ENCODE measurements around the gene GPD1L.
"Not testable (repeated sequence)": the region's sequence is repeated elsewhere in the genome, so short reads cannot be mapped to it uniquely, and the experiment has no call there.

Gene GPD1L

DNA sequence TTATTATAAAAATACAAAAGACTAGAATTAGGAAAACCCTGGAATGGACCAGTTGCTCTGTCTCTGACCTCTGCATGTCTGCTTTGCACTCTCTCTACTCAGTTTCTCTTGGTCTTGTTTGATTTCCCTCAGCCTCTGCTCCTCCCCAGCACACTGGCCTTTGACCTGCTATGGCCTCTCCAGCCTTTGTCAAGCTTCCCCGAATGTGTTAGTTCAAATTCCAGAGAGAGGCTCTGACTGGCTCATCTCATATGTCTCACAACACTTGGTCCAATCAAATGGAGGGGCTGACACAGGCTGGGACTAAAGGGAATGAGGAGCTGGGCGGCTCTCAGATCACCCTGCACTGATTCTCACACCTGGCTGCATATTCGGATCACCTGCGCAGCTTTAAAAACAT is 79.7 kb downstream of the GPD1L start:
- no peak for DNase-seq

DNA sequence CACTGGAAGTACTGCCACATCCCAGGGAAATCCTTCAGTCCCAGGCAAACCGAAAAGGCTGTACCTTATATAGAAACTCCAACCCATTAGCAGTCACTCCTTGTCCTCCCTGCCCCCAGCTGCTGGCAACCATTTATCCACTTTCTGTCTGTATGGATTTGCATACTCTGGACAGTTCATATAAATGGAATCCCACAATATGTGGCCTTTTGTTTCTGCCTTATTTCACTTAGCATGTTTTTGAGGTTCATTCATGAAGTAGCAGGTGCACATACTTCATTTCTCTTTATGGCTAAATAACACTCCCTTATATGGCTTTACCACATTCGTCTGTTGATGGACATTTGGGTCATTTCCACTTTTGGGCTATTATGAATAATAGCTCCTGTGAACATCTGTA is 80.5 kb downstream of the GPD1L start:
- DNase-seq: peak; percentile 6

DNA sequence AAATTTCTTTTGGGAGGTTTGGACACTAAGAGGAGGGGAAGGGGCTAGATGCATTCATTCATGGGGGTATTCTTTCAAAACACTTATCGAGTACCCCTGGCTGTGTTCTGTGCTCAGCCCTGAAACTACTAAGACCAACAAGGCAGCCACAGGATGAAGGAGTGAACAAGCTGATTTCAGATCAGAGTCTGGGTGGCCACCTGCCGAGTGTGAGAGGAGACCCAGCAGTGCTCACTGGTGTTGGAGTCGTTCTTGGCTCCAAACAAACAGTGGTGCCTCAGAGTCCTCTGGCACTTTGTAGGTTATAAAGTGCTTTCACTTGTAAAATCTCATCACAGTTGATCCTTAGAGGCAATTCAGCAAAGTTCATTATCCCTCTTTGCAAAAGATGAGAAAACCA is 83.3 kb downstream of the GPD1L start:
- DNase-seq: no peak

DNA sequence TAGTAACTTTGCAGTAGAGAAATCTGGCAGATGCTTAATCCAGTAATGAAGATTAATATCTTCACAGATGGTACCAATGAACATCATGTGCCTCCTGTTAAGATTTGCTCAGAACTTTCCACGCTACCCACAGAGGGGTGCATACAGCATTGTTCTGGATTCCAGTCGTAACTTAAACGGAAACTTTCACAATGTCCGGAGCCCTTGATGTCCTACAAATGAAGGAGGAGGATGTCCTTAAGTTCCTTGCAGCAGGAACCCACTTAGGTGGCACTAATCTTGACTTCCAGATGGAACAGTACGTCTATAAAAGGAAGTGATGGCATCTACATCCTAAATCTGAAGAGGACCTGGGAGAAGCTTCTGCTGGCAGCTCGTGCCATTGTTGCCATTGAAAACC is 84.1 kb downstream of the GPD1L start:
- not testable (repeated sequence) for DNase-seq

DNA sequence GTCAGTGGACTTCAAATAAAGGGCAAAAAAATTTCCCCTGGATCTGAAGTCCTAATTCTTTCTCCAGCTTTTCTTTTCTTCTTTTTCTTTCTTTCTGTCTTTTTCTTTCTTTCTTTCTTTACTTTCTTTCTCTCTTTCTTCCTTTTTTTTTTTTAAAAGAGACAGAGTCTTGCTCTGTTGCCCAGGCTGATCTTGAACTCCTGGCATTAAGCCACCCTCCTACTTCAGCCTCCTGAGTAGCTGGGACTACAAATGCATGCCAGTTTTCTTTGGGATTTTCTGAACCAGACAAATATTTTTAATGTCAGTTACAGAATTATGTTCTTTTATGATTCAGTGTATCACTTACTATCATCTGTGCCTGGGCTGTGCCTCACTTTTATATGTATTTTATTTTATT is 86.7 kb downstream of the GPD1L start:
- DNase-seq: no peak

DNA sequence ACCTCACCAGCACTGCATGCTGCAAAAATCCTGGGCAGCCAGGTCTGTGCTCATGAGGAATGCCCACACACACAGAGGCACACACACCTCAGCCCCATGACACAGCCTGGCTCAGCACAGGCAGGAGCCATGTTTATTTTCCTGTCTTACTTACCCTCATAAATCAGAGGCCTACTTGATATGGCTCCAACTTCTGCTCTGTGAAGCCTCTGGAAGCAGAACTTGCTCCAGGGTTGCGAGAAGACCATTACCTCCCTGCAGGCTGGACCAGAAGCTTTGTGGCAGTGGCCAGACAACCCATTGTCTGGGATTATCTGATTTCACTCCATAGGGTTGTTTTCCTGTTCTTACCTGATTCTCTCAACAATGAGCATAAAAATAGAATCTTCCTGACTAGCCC is 88.2 kb downstream of the GPD1L start:
- no peak for DNase-seq

DNA sequence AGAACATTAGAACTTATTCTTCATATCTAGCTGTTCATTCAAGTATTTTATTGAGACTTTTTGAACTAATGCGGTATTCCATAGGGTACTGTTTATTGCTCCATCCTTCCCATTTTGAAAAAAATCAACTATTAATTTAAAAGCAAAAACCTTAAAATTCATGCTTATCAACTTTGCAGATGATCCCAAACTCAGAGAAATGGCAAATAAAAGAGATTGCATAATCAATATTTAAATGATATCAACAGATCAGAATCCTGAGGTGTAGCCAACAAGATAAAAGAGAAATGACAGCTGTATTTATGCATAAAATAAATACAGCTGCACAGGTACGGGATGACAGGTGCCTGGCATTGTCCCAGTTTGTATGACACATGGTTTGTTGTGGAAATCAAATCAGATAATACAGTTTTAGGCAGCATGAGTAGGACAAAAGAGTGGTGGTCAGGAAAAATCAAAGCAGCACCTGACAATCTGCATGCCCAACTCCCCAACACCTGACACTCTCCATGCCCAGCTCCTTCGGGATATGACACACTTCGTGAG is 89.6 kb downstream of the GPD1L start:
- DNase-seq: no peak

DNA sequence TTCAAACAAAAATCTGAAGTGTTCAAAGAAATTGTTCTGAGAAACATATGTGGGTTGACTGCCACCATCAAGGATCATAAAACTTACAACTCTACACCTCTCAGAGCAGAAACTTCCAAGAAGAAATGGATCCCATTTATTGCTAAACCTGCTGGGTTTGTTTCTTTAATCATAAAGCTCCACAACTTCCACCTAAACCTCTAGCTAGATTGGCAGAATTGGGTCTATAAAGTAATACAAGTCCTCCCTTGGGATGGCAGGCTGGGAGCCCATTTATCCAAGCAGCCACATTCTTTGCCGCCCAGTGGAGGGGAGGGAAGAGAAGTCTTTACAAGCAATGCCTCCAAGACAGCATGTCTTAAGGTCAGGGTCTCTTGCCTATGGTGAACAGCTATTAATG is 91.6 kb downstream of the GPD1L start:
- no peak for DNase-seq

DNA sequence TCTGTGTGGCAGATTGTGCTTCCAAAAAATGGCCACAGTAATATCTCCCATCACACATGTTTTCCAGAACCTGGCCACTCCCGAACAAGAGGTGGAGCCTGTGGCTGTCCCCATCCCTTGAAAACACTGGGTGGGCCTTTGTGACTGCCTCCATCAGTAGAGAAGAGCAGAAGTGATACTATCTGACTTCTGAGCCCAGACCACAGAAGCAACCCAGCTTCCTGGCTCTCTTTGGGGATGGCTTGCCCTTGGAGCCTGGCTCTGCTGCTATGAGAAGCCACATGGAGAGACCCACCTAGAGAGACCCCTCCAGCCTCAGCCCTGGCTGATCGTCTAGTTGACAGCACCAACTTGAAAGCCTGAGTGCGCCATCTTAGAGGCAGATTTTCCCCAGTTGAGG is 92.3 kb downstream of the GPD1L start:
- no peak for DNase-seq

DNA sequence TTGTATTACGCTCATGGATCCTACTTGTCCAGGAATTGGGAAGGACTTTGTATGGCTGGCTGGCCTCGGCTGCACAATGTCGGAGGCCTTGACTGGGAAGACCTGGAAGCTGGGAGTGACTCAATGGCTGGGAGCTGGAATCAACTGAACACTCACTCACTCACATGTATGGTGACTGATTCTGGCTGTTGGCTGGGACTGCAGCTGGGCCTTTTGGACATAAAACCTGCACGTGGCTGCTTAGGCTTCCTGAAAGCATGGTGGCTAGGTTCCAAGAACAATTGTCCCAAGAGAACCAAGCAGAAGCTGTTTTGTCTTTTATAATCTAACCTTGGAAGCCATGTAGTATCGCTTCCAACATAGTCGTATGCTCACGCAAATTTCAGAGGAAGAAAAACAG is 94.1 kb downstream of the GPD1L start:
- peak; percentile 9 for DNase-seq

DNA sequence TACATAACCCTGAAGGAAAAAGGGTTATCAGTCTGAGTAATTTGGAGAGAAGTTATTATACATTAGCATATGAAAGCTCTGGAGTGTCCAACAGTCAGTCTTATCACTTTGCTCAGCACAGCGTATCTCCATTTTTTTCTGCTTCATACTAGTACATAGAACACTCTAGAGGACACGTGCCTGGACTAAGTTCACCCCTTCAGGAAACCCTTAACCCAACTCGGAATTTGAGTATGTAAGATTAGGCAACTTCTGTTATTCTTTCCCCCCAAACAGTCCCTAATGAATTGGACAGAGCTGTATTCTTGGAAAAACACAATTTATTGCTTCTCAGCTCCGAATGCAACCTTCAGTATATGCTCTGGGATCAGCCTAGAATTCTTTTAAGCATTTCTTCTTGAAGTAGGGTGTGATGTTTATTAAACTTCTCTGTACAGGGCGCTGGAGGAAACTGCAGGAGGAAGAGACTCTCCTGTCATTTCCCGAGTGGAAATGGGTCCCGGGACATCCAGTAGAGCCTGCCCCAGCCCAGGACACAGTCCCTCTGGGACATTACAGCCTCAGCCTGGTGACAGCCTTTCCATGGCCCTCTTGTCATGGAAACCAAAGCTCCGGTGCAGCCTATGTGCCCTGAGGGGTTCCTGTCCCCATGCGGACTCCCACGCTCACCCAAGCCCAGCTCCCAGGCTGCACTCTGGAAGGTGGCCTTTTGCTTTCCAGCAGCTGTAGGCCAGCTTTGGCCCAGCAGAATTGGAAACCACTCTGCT is 94.8 kb downstream of the GPD1L start:
- no peak for DNase-seq

DNA sequence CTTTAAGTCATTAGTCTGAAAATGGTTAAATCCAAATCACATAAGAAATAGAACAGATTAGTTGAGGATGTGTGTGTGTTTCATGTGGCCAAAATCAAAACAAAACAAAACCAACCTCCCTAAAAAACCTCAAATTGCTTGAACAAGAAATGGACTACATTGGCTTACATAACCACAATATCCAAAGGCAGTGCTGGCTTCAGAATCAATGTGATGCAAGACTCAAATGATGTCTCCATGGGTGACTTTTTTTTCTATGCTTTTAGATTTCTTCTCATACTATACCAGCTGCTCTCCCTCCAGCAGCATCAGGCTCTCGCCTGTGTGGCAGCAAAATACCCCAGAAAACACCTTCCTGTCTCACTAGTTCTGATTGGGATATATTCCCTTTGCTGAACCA is 96.1 kb downstream of the GPD1L start:
- no peak for DNase-seq

DNA sequence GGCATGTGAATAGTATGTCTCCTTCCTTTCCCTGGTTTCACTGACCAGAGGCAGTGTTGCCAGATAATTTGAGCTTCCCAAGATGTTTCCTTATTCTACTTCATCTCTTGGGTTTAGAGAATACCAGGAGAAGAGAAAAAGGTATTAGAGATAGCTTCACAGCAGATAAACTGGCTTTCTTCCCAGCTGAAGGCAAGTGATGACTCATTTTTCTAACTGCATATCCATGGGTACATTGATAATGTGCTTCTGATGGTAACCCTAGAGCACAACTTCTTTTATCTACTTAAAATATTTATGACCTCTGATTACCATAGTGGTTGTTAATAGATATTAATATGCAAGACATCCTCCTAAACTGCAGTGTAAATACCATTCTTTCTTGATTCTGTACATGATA is 97.4 kb downstream of the GPD1L start:
- peak; percentile 22 for DNase-seq

DNA sequence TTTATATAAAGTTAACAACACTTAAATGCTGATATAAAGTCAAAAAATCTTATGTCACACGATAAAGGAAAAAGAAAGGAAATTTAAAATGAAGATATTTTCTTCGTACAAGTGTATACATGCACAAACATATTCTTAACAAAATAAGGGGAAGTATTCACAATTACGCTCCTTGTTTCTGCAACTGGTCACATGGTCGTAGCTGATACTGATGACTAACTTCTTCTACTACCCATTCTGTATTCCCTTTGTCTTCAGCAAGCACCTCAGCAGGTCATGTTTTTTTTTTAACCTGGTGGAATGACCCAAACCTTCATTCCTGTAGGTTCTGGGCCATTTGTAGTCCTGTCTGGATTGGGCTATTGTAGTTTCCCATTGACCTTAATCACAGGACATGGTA is 102.0 kb downstream of the GPD1L start:
- no peak for DNase-seq

DNA sequence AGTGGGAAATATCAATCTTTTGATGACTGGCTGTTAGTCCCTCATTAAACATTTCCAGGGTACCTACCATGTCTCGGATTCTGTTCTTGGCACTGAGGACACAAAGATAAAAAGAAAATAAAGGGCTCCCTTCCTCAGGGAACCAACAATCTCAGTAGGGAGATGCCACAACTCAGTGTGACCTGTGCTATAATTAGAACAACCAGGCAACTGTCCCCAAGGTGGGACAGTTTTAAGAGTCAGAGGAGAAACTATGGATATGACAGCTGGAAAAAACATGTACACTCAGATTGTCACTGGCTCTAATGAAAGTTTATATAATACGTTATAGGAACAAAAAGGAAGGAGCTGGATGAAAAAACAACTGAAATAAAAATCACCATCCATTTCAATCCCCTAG is 108.8 kb downstream of the GPD1L start:
- DNase-seq: no peak

DNA sequence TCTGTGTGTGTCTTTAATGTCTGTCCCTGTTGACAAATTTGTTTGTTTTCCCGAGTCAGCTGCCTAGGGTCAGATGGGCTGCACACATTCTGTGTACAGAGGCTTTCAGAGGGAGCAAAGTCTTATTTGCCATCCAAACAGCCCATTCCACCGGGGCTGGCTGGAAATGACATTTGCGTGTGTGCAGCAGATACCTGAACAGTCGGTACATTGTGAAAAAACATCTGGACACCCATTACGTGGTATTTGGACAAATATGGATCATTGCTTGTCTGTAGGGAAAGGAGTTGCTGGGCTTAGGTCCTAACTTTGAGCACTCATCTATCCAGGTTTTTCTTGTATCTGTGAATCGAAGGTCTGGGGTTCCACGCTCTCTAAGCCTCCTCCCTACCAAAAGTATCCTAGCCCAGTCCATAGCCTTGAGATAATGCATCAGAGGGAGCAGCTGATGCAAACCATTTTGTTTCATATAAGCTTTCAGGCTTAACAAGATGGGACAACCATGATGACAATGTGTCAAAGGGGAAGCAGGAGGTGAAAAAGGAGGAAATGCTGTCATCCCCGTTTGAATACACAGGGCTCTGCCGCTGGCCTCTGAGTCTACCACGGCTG is 109.9 kb downstream of the GPD1L start:
- no peak for DNase-seq

DNA sequence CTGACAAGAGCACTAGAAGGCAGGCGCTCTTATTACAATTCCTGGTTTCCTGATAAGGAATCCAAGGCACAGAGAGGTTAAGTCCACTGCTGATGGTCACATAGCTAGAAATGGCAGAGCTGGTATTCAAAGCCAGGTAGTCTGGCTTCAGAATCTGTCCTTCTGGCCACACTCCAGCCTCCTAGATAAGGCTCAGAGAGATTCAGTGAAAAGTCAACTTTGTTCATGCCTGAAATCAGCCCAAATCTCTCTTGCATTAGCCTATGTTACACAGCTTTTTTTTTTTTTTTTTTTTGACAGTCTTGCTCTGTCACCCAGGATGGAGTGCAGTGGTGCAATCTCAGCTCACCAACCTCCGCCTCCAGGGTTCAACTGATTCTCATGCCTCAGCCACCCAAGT is 110.9 kb downstream of the GPD1L start:
- no peak for DNase-seq

Data from fibroblast of skin of right quadriceps (primary cell).